ENCODE data around the gene PAM16.
A peak's percentile ranks its signal among the peaks of the same experiment; 100 is the strongest.
"Not testable (repeated sequence)": the region's sequence is repeated elsewhere in the genome, so short reads cannot be mapped to it uniquely, and the experiment has no call there.

The PAM16 gene

DNA sequence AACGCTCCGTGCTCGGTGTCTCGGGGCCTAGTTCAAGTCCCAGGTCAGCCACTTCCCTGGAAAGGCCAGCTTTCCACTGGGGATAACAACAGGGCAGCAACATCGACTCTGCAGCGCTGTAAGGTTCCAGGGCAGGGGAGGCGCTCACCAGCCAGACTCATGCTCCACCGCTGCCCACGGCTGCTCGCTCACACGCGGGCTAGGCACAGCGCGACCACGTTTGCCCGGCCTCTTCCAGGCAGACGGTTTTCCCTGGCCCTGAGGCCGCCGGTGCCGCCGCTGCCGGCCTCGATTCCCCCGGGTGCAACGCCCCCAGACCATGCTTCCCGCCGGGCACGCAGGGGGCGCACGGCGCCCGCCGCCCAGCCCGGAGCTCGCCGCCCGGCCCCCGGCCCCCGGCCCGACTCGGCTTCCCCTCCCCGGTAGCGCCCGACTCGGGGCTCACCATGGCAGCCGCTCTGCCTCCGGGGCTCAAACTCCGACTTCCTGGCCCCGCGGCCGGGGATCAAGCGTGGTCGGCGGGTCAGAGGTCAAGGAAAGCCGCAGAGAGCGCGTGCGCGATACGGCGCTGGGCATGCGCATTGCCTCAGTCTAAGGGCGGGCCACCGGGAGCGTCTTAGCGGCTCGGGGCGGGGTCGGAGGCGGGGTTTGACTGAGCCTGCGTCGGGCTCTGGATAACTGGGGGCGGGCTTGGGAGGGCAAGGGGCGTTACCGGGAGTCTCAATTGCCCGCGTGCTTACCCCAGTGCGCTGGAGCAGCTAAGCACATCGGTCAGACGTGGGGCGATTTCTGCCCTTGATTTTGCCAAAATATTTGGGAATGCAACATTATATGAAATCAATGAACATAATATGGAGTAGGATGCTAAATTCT lies at the start of gene PAM16:
PAM16 (minus strand) TSS at position 535 of the 873 bp plus-strand sequence; CDS start at position 448, 87 bp downstream.
- peak; percentile 84 for DNase-seq

DNA sequence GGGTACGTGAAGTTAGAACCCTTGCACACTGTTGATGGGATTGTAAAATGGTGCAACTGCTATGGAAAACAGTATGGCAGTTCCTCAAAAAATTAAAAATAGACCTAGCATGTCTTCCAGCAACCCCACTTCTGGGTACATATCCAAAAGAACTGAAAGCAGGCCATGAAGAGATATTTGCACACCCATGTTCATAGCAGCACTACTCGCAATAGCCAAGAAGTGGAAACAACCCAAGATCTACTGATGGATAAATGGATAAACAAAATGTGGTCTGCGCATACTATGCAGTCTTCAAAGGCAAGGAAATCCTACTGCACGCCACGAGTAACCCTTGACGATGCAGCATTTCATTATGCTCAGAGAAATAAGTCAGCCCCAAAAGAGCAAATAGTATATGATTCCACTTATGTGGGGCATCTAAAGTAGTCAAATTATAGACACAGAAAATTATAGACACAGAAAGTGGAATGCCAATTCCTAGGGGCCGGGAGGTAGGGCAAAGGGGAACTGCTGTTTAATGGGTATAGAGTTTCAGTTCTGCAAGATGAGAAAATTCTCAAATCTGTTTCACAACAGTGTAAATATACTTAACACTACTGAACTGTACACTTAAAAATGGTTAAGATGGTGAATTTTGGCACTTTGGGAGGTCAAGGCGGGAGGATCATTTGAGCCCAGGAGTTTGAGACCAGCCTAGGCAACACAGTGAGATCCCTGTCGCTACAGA lies 48.0 kb upstream of the PAM16 start:
- no peak for DNase-seq

DNA sequence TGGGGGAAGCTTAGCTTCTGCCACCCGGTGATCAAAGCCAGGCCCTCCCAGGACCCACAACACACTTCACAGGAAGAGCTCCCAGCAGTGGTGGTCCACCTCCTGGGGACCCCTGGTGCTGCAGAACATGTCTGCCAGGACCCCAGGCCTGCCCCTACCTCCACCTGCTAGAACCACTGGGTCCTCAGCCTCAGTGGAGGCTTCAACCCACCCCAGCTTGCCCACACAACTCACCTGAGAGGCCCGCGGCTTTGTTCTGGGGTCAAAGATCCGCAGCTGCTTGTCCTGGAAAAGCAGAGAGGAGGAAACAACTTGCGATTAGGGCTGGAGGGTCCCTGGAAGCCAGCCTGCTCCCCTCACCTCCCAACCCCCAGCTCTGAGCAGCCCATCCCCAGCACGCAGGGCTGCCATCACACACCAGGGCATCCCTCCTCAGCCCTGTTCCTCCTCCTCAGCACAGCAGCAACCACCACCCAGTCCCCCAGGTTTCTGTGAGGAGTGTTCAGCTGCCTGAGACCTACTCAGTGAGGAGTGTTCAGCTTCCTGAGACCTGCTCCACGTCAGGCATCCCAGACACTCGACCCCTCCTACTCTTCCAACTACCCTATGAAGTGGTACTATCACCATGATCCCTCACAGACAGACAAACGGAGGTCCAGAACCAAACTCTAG lies 44.1 kb upstream of the PAM16 start:
- no peak for DNase-seq

- not testable (repeated sequence) for DNase-seq
Measured at GRCh38 chr16:4393850-4394249, 42.7 kb upstream of the PAM16 start.

- no peak for DNase-seq
Measured at GRCh38 chr16:4393240-4393600, 42.1 kb upstream of the PAM16 start.

GRCh38 chr16:4392382-4393239 lies 41.5 kb upstream of the PAM16 start:
- DNase-seq: no peak

DNA sequence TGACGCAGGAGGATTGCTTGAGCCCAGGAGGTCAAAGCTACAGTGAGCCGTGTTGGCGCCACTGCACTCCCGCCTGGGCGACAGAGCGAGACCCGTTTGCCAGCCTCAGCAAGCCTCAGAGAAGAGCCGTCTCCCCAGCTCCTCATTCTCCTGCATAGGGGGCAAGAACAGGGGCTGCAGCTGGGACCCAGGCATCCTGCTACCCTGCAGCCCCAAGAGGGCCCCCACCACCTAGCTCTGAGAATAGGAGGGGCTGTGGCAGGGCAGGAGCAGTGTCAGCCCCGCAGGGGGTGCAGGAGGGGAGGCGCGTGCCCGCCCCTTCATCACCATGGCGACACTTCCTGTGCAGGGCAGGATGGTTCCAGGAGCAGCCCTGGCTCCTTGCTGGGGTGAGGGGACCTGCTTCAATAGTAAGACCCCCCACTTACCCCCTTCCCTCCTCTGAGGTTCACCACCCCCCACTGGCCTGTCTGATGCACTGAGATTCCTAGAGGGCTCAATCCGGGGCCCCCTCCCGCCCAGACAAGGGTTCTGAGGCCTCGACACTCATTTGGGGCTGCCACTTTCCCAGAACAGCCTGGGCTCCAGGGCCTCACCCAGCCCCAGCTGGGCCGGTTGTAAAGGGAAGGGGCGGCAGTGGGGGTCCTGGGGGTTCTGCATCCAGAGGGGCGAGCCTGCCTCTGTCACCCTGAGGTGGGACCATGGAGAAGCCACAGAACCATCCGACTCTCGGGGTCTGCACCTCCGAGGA lies 40.7 kb upstream of the PAM16 start:
- DNase-seq: no peak

DNA sequence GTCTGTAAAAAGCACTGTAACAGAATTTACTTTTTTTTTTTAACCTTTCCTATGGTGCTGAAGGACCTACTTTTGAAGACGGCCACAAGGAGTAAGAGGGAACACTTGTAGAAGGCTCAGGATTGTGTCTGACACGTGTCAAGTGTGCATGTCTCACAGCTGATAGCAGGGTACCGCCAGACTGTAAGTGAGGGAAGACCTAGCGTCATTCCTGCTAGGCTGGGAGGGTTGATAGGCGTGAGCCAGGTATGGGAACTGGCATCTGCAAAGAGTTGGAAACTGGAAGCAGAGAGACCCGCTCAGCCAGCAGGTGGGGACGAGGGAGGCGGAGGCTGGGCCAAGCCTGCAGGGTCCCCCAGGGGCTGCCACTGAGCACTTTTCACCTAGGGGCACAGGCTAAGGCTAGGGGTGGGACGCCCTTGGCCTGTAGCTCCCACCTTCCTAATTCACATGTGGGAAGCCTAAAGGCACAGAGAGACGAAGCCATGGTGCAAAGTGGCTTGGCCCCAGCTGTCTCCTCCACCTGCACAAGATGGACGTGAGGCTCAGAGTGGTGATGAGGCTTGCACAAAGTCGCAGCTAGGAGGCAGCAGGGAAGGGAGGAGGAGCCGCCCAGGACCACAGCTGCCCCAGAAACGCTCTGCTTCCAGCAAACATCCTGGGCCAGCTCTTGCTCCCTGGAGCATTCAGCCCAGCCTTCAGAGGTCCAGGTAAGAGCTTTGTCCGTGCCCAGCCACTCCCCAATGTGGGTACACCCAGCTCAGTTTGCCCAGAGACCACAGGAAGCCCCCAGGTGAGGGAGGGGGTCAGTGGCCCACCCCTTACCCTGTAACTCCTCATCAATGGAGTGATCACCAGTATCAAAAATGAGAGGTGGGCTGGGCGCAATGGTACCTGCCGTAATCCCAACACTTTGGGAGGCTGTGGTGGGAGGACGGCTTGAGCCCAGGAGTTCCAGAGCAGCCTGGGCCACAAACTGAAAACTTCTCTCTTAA lies 39.4 kb upstream of the PAM16 start:
- no peak for DNase-seq

- no peak for DNase-seq
Measured at GRCh38 chr16:4389051-4389955, 38.2 kb upstream of the PAM16 start.

GRCh38 chr16:4388271-4389021 lies 37.3 kb upstream of the PAM16 start:
- DNase-seq: no peak

- no peak for DNase-seq
Measured at GRCh38 chr16:4387781-4388180, 36.7 kb upstream of the PAM16 start.

DNA sequence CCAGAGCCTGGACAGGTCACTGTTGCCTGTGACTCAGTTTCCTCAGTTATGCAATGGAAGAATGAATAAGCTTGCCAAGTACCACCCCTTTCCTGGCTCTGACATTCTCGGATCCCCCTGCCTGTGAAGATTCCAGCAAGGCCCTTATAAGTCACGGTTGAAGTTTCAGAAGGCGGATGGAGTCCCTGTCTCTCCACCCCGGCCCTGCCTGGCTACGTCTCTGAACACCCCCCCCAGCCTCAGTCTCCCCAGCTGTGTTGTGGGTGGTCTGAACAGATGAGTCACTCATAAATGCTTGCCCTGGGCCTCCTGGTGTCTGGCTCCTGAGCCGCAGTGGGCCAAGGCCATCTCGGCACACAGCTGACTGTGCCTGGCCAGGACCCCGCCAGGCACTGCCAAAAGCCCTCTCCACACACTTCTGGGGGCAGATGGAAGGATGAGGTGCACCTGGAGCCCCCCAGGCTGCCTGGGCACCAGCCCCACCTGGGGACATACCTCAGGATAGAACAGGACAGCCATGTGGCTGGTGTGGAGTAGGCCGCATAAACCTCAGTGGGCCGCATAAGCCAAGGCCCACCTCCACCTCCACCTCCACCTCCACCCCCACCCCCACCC lies 35.9 kb upstream of the PAM16 start:
- no peak for DNase-seq

GRCh38 chr16:4386451-4386805 lies 35.3 kb upstream of the PAM16 start:
- no peak for DNase-seq

GRCh38 chr16:4385789-4386450 lies 34.8 kb upstream of the PAM16 start:
- no peak for DNase-seq

GRCh38 chr16:4385066-4385788 lies 34.1 kb upstream of the PAM16 start:
- DNase-seq: no peak

DNA sequence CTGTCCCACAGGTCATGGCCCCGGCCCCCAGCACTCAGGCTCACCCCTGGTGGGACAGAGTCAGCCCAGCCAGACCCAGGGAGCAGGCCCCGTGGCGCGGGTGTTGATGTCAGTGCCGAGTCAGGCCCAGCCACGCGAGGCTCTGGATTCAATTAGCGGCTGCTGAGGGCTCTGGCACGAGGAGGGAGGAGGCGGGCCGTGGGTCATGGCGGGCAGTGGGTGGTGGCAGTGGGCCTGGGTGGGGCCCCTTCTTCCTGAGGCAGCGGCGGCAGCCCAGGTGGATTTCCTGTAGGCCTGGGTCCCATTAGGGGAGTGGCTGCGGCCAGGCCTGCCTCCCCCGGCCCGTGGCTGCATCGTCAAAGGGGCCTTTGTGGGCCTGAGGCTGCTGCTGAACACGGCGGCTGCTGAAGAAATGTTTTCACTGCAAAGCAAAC lies 33.4 kb upstream of the PAM16 start:
- no peak for DNase-seq

All from NCI-H2029 treated with DMSO at 0.1 percent for 48 hours (cell line).